K562 (cell line): Measurements from ENCODE around the gene MCCD1. TPM values are rescaled to one million over a fixed set of nuclear protein-coding genes. Genes with fewer than 3 reads are reported as not detected.

Experiments
- CREM ChIP-seq: IDR thresholded peaks from 2 replicates; pipeline ENCODE4 v1.6.1; 2014; ENCODE audit warnings: antibody characterized with exemption, low read depth
- GATAD2B ChIP-seq: fragments of 450-650 bp; IDR thresholded peaks from 2 replicates; pipeline ENCODE4 v1.6.1; 2017; ENCODE audit warnings: mild to moderate bottlenecking, borderline replicate concordance
- JUND ChIP-seq, 2 experiments: IDR thresholded peaks; 2 replicates in 1 of 2; 3 replicates in 1 of 2; pipeline ENCODE4 v1.6.1; 2011; ENCODE audit warnings: borderline replicate concordance in 2 of 2, low read depth in 2 of 2, low read length in 2 of 2, improper control_type of control experiment in 1 of 2, missing biosample characterization in 1 of 2, missing genetic modification characterization in 1 of 2, missing genetic modification reagents in 1 of 2
- KLF16 ChIP-seq: IDR thresholded peaks from 2 replicates; pipeline ENCODE4 v1.6.1; 2016; ENCODE audit warnings: antibody characterized with exemption
- MTA1 ChIP-seq: fragments of 450-650 bp; IDR thresholded peaks from 2 replicates; pipeline ENCODE4 v1.6.1; 2017; ENCODE audit warnings: borderline replicate concordance
- NFATC3 ChIP-seq: fragments of 450-650 bp; IDR thresholded peaks from 2 replicates; pipeline ENCODE4 v1.6.1; 2017; ENCODE audit warnings: mild to moderate bottlenecking
- PHF20 ChIP-seq: fragments of 450-650 bp; IDR thresholded peaks from 2 replicates; pipeline ENCODE4 v1.6.1; 2018; ENCODE audit not compliant: partially characterized antibody
- PTRF ChIP-seq: fragments of 450-650 bp; IDR thresholded peaks from 2 replicates; pipeline ENCODE4 v1.6.1; 2016; ENCODE audit warnings: mild to moderate bottlenecking, missing genetic modification characterization, missing compliant biosample characterization
- PTTG1 ChIP-seq: fragments of 450-650 bp; IDR thresholded peaks from 2 replicates; pipeline ENCODE4 v1.6.1; 2016; ENCODE audit warnings: low read depth, mild to moderate bottlenecking, missing genetic modification characterization, missing compliant biosample characterization
- RBM25 ChIP-seq: fragments of 200-400 bp; formaldehyde crosslinking; IDR thresholded peaks from 2 replicates; pipeline ENCODE4 v1.6.1; 2018; ENCODE audit warnings: low read length, low read depth, moderate library complexity; ENCODE audit not compliant: severe bottlenecking
- ZC3H4 ChIP-seq: sonication (generic); formaldehyde crosslinking; IDR thresholded peaks from 2 replicates; pipeline ENCODE4 v1.9.0; 2021; ENCODE audit warnings: missing genetic modification reagents, borderline replicate concordance
- ZSCAN29 ChIP-seq: fragments of 450-650 bp; IDR thresholded peaks from 2 replicates; pipeline ENCODE4 v1.6.1; 2017
- polyA plus RNA-seq, 8 experiments: library from polyadenylated mRNA; depleted of rRNA in 4 of 8; stranded (reverse) in 5 of 8; unstranded in 3 of 8; fragments of >200 nt; fragmentation: Nextera tagmentation in 2 of 8; fragmentation: Illumina TruSeq in 1 of 8; extraction: Ambion mirVana in 2 of 8; extraction: Trizol in 1 of 8; gene quantifications; 2 replicates each; pipeline versions ENCODE4 v1.2.1 to v1.2.3, GENCODE V29; 2011 to 2014; ENCODE audit warnings: inconsistent platforms in 1 of 8, missing spikeins in 1 of 8
- total RNA-seq, 7 experiments: library from RNA; depleted of rRNA in 6 of 7; stranded (reverse); fragments of >200 nt in 6 of 7; fragmentation: Illumina TruSeq in 2 of 7; extraction: Trizol in 2 of 7; gene quantifications; 2 replicates each; pipeline versions ENCODE4 v1.2.1 to v1.2.3, GENCODE V29; 2011 to 2021; ENCODE audit warnings: low replicate concordance in 1 of 7
- TF ChIP-seq, protein P1 (sequence below), 2 experiments: IDR thresholded peaks; 2 replicates each; pipeline ENCODE4 v1.6.1; 2012; ENCODE audit warnings: improper control_type of control experiment in 2 of 2, low read depth in 2 of 2, low read length in 2 of 2, borderline replicate concordance in 1 of 2
- TF ChIP-seq, protein P2 (sequence below): fragments of 450-650 bp; IDR thresholded peaks from one replicate; pipeline ENCODE4 v1.6.1; 2018; ENCODE audit warnings: mild to moderate bottlenecking, moderate library complexity; ENCODE audit not compliant: partially characterized antibody
- TF ChIP-seq, protein P3 (sequence below), 2 experiments: IDR thresholded peaks in 1 of 2; conservative IDR thresholded peaks in 1 of 2; 2 replicates each; pipeline ENCODE4 v1.6.1; 2016; ENCODE audit warnings: low read depth in 2 of 2, mild to moderate bottlenecking in 1 of 2, missing compliant biosample characterization in 1 of 2, missing genetic modification characterization in 1 of 2, moderate library complexity in 1 of 2
- TF ChIP-seq, protein P4 (sequence below): sonication (generic); formaldehyde crosslinking; IDR thresholded peaks from 2 replicates; pipeline ENCODE4 v1.8.1; 2023; ENCODE audit warnings: mild to moderate bottlenecking, missing genetic modification reagents, moderate library complexity
- TF ChIP-seq, protein P5 (sequence below): sonication (generic); formaldehyde crosslinking; IDR thresholded peaks from 2 replicates; pipeline ENCODE4 v1.8.0; 2022; ENCODE audit warnings: mild to moderate bottlenecking, missing genetic modification reagents

Gene MCCD1
- total and polyA plus RNA-seq, 9 of the 15 experiments (the other 6 are each of a cell fraction or from before 2014, with no cell fraction given), result not detected

DNA sequence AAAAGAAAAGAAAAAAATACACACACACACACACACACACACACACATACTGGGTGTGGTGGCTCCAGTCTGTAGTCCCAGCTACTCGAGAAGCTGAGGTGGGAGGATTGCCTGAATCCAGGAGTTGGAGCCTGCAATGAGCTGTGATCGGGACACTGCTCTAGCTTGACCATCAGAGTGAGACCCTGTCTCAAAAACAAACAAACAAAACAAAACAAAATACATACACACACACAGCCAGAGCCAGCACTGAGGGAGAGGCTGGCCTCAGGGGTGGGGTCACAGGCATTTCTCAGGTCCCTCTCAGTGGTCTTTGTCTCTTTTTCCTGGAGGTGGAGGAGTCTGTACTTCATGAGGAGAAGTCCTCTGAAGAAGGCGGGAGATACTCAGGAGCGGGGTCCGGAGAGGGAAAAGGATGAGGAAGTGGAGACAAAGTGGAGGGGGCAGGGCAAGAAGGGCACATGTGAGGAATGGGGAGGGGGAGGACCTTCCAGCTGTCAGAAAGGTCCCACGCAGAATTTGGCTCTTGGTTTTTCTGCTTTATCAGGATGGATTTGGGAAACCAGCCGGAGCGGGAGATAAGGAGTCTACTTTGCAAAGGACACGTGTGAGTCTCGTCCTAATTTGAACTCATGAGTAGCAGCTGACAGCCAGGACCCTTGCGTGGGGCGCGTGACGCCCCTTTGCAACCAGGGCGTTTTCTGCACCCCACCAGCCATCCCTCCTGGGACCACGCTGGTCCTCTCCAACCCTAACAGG lies 38.5 kb upstream of the MCCD1 start (continued):
- TF ChIP-seq KLF16 (peak; percentile 63; the same call in 1 of the 2 replicates), MTA1 (peak; percentile 40; the same call in 1 of the 2 replicates), PHF20 (no peak), PTRF (tag) (no peak), PTTG1 (tag) (no peak), GATAD2B (no peak), ZC3H4 (CRISPR knock-in tag) (no peak), NFATC3 (no peak), CREM (0 out of 2 replicates have a peak, but pooled peaks have one; percentile 33), RBM25 (no peak), ZSCAN29 (no peak), JUND (IDR thresholded peaks at IDR 0.05; ENCODE audit: borderline replicate concordance, low read depth, low read length) (peak; percentile 63; the same call in 1 of the 2 replicates), JUND (tag; IDR thresholded peaks at IDR 0.05; ENCODE audit: borderline replicate concordance, low read depth, low read length) (peak; percentile 35; the same call in 1 of the 3 replicates)
- TF ChIP-seq, protein P1, sequence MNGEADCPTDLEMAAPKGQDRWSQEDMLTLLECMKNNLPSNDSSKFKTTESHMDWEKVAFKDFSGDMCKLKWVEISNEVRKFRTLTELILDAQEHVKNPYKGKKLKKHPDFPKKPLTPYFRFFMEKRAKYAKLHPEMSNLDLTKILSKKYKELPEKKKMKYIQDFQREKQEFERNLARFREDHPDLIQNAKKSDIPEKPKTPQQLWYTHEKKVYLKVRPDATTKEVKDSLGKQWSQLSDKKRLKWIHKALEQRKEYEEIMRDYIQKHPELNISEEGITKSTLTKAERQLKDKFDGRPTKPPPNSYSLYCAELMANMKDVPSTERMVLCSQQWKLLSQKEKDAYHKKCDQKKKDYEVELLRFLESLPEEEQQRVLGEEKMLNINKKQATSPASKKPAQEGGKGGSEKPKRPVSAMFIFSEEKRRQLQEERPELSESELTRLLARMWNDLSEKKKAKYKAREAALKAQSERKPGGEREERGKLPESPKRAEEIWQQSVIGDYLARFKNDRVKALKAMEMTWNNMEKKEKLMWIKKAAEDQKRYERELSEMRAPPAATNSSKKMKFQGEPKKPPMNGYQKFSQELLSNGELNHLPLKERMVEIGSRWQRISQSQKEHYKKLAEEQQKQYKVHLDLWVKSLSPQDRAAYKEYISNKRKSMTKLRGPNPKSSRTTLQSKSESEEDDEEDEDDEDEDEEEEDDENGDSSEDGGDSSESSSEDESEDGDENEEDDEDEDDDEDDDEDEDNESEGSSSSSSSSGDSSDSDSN (IDR thresholded peaks at IDR 0.05; ENCODE audit: borderline replicate concordance in 1 of 2, low read depth in 2 of 2, low read length in 2 of 2), result no peak
- TF ChIP-seq, protein P2, sequence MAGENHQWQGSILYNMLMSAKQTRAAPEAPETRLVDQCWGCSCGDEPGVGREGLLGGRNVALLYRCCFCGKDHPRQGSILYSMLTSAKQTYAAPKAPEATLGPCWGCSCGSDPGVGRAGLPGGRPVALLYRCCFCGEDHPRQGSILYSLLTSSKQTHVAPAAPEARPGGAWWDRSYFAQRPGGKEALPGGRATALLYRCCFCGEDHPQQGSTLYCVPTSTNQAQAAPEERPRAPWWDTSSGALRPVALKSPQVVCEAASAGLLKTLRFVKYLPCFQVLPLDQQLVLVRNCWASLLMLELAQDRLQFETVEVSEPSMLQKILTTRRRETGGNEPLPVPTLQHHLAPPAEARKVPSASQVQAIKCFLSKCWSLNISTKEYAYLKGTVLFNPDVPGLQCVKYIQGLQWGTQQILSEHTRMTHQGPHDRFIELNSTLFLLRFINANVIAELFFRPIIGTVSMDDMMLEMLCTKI, result no peak
- TF ChIP-seq, protein P3, sequence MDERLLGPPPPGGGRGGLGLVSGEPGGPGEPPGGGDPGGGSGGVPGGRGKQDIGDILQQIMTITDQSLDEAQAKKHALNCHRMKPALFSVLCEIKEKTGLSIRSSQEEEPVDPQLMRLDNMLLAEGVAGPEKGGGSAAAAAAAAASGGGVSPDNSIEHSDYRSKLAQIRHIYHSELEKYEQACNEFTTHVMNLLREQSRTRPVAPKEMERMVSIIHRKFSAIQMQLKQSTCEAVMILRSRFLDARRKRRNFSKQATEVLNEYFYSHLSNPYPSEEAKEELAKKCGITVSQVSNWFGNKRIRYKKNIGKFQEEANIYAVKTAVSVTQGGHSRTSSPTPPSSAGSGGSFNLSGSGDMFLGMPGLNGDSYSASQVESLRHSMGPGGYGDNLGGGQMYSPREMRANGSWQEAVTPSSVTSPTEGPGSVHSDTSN (CRISPR knock-in tag; IDR thresholded peaks at IDR 0.05; ENCODE audit: low read depth), result no peak
- TF ChIP-seq, protein P3 (tag; conservative IDR thresholded peaks at IDR 0.05; ENCODE audit: low read depth), result no peak
- TF ChIP-seq, protein P4, sequence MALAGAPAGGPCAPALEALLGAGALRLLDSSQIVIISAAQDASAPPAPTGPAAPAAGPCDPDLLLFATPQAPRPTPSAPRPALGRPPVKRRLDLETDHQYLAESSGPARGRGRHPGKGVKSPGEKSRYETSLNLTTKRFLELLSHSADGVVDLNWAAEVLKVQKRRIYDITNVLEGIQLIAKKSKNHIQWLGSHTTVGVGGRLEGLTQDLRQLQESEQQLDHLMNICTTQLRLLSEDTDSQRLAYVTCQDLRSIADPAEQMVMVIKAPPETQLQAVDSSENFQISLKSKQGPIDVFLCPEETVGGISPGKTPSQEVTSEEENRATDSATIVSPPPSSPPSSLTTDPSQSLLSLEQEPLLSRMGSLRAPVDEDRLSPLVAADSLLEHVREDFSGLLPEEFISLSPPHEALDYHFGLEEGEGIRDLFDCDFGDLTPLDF (CRISPR knock-in tag), result no peak
- TF ChIP-seq, protein P5, sequence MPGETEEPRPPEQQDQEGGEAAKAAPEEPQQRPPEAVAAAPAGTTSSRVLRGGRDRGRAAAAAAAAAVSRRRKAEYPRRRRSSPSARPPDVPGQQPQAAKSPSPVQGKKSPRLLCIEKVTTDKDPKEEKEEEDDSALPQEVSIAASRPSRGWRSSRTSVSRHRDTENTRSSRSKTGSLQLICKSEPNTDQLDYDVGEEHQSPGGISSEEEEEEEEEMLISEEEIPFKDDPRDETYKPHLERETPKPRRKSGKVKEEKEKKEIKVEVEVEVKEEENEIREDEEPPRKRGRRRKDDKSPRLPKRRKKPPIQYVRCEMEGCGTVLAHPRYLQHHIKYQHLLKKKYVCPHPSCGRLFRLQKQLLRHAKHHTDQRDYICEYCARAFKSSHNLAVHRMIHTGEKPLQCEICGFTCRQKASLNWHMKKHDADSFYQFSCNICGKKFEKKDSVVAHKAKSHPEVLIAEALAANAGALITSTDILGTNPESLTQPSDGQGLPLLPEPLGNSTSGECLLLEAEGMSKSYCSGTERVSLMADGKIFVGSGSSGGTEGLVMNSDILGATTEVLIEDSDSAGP (CRISPR knock-in tag), result no peak
